ENCODE data around the gene MAOA.
"Not testable (repeated sequence)": the region's sequence is repeated elsewhere in the genome, so short reads cannot be mapped to it uniquely, and the experiment has no call there.

Gene MAOA

DNA sequence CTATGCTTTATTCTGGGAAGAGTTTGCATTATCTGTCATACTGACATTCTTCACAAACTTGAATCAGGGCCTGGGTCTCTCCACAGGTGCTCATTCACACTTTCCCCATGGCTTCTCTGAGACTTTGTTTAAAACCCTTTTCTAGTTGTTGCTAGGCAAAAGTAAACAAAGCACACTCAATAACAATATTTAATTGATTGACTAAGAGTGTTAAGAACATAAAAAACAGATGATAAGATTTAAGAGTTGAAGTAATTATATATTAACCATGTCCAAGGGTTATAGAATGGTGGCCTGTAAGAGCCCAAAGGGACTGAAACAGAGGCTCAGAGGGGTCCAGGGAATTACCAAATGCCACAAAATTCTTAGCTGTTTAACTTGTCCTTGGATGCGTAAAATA, 7.1 kb downstream of the MAOA start:
- H3K9ac ChIP-seq (ENCODE audit: low read depth, low read length): no peak overlapping the region

DNA sequence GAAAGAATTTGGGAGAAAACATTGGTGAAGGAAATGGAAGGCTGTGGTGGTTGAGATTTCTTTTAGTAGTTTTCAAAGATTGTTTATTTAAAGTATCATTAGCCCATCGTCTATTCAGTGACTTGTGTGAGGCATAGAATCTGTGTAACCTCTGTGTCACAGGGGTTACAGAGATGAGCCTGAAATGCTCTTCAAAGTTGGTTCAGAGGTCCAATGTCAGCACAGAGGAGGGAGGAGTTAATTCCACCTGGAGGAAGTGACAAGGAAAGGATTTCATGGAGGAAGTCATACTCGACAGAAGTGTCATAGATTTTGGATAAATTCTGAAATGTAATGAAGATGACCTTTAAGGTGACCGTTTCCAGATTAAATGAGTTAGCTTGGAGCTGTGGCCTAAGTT, 8.2 kb downstream of the MAOA start:
- no peak overlapping the region for H3K4me3 ChIP-seq (ENCODE audit: low read depth, low read length)
- H3K36me3 ChIP-seq (ENCODE audit: control insufficient read depth, insufficient read depth, low read length): no peaks in the 10 kb centered on the region
- H3K9me3 ChIP-seq (ENCODE audit: control insufficient read depth, insufficient read depth, low read length): no peaks in the 10 kb centered on the region
- H3K9ac ChIP-seq (ENCODE audit: low read depth, low read length): no peak overlapping the region
- H3K4me1 ChIP-seq (ENCODE audit: control insufficient read depth, insufficient read depth, low read length): no peaks in the 10 kb centered on the region
- H3K27me3 ChIP-seq (ENCODE audit: control insufficient read depth, insufficient read depth, low read length): peaks cover 7% of the 10 kb centered on the region; the same call in 1 of the 2 replicates
- no peak overlapping the region for H3K27ac ChIP-seq (ENCODE audit: low read depth, low read length)

More for the DNA sequence above, 7.1 kb downstream of the MAOA start:
- Histone ChIP-seq H3K36me3 (ENCODE audit: control insufficient read depth, insufficient read depth, low read length) (no peaks in the 10 kb centered on the region), H3K27me3 (ENCODE audit: control insufficient read depth, insufficient read depth, low read length) (peaks cover 9% of the 10 kb centered on the region), H3K4me3 (ENCODE audit: low read depth, low read length) (no peak overlapping the region), H3K9me3 (ENCODE audit: control insufficient read depth, insufficient read depth, low read length) (no peaks in the 10 kb centered on the region), H3K4me1 (ENCODE audit: control insufficient read depth, insufficient read depth, low read length) (no peaks in the 10 kb centered on the region), H3K27ac (ENCODE audit: low read depth, low read length) (no peak overlapping the region)

GRCh38 chrX:43664708-43665107, 8.6 kb downstream of the MAOA start:
- Histone ChIP-seq H3K9me3 (ENCODE audit: control insufficient read depth, insufficient read depth, low read length) (no peaks in the 10 kb centered on the region), H3K4me1 (ENCODE audit: control insufficient read depth, insufficient read depth, low read length) (no peaks in the 10 kb centered on the region), H3K9ac (ENCODE audit: low read depth, low read length) (no peak overlapping the region), H3K27ac (ENCODE audit: low read depth, low read length) (no peak overlapping the region), H3K36me3 (ENCODE audit: control insufficient read depth, insufficient read depth, low read length) (no peaks in the 10 kb centered on the region), H3K27me3 (ENCODE audit: control insufficient read depth, insufficient read depth, low read length) (0 out of 2 replicates have a peak, but pooled peaks cover 2% of the 10 kb centered on the region), H3K4me3 (ENCODE audit: low read depth, low read length) (no peak overlapping the region)

DNA sequence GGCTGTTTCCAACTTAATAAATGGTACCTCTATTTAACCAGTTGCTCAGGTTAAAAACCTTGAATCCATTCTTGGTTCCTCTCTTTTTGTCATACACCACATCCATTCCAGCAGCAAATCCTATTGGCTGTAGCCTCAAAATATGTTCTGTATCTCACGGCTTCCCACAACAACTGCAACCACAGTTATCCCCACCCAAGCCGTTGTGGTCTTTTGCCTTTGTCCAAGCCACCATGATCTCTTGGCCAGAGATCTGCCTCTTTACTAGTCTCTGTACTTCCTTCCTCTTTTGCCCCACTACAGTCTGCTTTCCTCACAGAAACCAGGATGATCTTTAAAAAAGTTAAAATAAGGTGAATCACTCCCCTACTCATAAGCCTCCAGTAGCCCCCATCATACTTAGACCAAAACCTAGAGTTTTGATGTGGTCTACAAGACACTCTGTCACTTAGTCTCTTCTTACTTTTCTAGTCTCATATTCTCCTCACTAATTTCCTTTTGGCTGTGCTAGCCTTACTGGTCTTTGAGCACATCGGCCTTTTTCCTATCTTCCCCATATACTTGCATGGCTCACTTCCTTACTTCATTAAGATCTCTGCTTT, 10.3 kb downstream of the MAOA start:
- Histone ChIP-seq H3K9me3 (ENCODE audit: control insufficient read depth, insufficient read depth, low read length) (no peaks in the 10 kb centered on the region), H3K36me3 (ENCODE audit: control insufficient read depth, insufficient read depth, low read length) (no peaks in the 10 kb centered on the region), H3K27me3 (ENCODE audit: control insufficient read depth, insufficient read depth, low read length) (no peaks in the 10 kb centered on the region), H3K9ac (ENCODE audit: low read depth, low read length) (no peak overlapping the region), H3K4me3 (ENCODE audit: low read depth, low read length) (no peak overlapping the region), H3K27ac (ENCODE audit: low read depth, low read length) (no peak overlapping the region), H3K4me1 (ENCODE audit: control insufficient read depth, insufficient read depth, low read length) (no peaks in the 10 kb centered on the region)

DNA sequence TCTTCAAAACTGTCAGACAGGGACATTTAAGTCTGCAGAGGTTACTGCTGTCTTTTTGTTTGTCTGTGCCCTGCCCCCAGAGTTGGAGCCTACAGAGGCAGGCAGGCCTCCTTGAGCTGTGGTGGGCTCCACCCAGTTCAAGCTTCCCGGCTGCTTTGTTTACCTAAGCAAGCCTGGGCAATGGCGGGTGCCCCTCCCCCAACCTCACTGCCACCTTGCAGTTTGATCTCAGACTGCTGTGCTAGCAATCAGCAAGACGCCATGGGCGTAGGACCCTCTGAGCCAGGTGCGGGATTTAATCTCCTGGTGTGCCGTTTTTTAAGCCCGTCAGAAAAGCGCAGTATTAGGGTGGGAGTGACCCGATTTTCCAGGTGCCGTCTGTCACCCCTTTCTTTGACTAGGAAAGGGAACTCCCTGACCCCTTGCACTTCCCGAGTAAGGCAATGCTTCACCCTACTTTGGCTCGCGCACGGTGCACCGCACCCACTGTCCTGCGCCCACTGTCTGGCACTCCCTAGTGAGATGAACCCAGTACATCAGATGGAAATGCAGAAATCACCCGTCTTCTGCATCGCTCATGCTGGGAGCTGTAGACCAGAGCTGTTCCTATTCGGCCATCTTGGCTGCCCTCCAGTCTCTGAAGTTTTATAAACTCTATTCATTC, 20.0 kb downstream of the MAOA start:
- H3K27me3 ChIP-seq (ENCODE audit: control insufficient read depth, insufficient read depth, low read length); H3K27ac ChIP-seq (ENCODE audit: low read depth, low read length); H3K4me1 ChIP-seq (ENCODE audit: control insufficient read depth, insufficient read depth, low read length); H3K9ac ChIP-seq (ENCODE audit: low read depth, low read length); H3K9me3 ChIP-seq (ENCODE audit: control insufficient read depth, insufficient read depth, low read length); H3K36me3 ChIP-seq (ENCODE audit: control insufficient read depth, insufficient read depth, low read length); H3K4me3 ChIP-seq (ENCODE audit: low read depth, low read length): not testable (repeated sequence)

DNA sequence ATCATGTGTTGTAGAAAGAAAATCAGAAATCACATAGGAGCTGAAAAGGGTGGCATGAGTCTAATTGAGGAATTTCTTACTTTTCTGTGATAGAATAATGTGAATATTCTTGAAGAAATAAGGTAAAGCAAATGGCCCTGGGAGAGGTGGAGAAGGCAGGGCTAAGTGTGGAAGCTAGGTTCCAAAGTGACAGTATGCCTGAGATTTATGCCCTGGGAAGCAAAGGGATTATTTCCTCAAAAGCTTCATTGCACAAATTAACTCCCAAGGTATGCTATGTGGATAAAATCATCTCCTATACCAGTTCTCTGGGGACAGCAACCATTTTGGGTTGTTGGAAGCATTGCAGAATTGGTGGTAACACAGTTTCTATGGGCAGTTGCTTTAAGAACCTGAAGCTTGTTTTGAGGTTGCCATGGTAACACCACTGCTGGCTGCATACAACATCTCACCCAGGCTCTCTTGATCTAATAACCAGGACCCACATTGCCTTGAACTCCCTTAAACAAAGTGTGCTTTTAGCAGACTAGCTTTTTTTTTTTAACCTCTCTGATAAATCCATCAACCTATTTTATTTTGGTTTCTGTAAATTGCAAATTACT, 21.0 kb downstream of the MAOA start:
- H3K9ac ChIP-seq (ENCODE audit: low read depth, low read length): no peak overlapping the region
- no peaks in the 10 kb centered on the region for H3K4me1 ChIP-seq (ENCODE audit: control insufficient read depth, insufficient read depth, low read length)
- H3K9me3 ChIP-seq (ENCODE audit: control insufficient read depth, insufficient read depth, low read length): no peaks in the 10 kb centered on the region
- H3K36me3 ChIP-seq (ENCODE audit: control insufficient read depth, insufficient read depth, low read length): no peaks in the 10 kb centered on the region
- no peaks in the 10 kb centered on the region; the same call in 1 of the 2 replicates for H3K27me3 ChIP-seq (ENCODE audit: control insufficient read depth, insufficient read depth, low read length)
- H3K27ac ChIP-seq (ENCODE audit: low read depth, low read length): no peak overlapping the region
- H3K4me3 ChIP-seq (ENCODE audit: low read depth, low read length): no peak overlapping the region

DNA sequence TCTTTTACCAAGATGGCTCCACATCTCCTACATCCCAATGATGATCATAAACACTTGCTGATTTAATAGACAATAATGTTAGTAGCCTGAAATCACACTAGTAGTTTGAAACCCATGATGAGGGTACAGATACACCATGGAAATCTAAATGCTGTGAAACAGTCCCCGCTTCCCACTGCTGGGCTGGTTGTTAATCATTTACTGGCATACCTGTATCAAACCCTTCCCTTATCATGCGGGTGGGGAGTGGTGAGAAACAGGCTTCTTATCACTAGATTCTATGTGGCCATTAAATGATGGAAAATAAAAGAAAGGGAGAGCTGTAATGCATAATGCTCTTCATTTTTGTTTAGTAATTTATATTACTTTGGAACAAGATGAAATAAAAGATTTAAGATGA, 21.9 kb downstream of the MAOA start:
- Histone ChIP-seq H3K27ac (ENCODE audit: low read depth, low read length) (no peak overlapping the region), H3K27me3 (ENCODE audit: control insufficient read depth, insufficient read depth, low read length) (no peaks in the 10 kb centered on the region; the same call in 1 of the 2 replicates), H3K36me3 (ENCODE audit: control insufficient read depth, insufficient read depth, low read length) (no peaks in the 10 kb centered on the region), H3K4me3 (ENCODE audit: low read depth, low read length) (no peak overlapping the region), H3K4me1 (ENCODE audit: control insufficient read depth, insufficient read depth, low read length) (no peaks in the 10 kb centered on the region), H3K9ac (ENCODE audit: low read depth, low read length) (no peak overlapping the region), H3K9me3 (ENCODE audit: control insufficient read depth, insufficient read depth, low read length) (no peaks in the 10 kb centered on the region)

- no peaks in the 10 kb centered on the region for H3K4me1 ChIP-seq (ENCODE audit: control insufficient read depth, insufficient read depth, low read length)
- no peak overlapping the region for H3K4me3 ChIP-seq (ENCODE audit: low read depth, low read length)
- no peaks in the 10 kb centered on the region for H3K36me3 ChIP-seq (ENCODE audit: control insufficient read depth, insufficient read depth, low read length)
- H3K27ac ChIP-seq (ENCODE audit: low read depth, low read length): no peak overlapping the region
- H3K9me3 ChIP-seq (ENCODE audit: control insufficient read depth, insufficient read depth, low read length): no peaks in the 10 kb centered on the region
- H3K27me3 ChIP-seq (ENCODE audit: control insufficient read depth, insufficient read depth, low read length): no peaks in the 10 kb centered on the region; the same call in 1 of the 2 replicates
- H3K9ac ChIP-seq (ENCODE audit: low read depth, low read length): no peak overlapping the region
Measured at GRCh38 chrX:43679058-43679457, 23.0 kb downstream of the MAOA start.

- no peak overlapping the region for H3K9ac ChIP-seq (ENCODE audit: low read depth, low read length)
- no peak overlapping the region for H3K4me3 ChIP-seq (ENCODE audit: low read depth, low read length)
- no peaks in the 10 kb centered on the region for H3K36me3 ChIP-seq (ENCODE audit: control insufficient read depth, insufficient read depth, low read length)
- no peak overlapping the region for H3K27ac ChIP-seq (ENCODE audit: low read depth, low read length)
- H3K27me3 ChIP-seq (ENCODE audit: control insufficient read depth, insufficient read depth, low read length): no peaks in the 10 kb centered on the region; the same call in 1 of the 2 replicates
- H3K4me1 ChIP-seq (ENCODE audit: control insufficient read depth, insufficient read depth, low read length): no peaks in the 10 kb centered on the region
- H3K9me3 ChIP-seq (ENCODE audit: control insufficient read depth, insufficient read depth, low read length): no peaks in the 10 kb centered on the region
Measured at GRCh38 chrX:43679778-43680177, 23.7 kb downstream of the MAOA start.

DNA sequence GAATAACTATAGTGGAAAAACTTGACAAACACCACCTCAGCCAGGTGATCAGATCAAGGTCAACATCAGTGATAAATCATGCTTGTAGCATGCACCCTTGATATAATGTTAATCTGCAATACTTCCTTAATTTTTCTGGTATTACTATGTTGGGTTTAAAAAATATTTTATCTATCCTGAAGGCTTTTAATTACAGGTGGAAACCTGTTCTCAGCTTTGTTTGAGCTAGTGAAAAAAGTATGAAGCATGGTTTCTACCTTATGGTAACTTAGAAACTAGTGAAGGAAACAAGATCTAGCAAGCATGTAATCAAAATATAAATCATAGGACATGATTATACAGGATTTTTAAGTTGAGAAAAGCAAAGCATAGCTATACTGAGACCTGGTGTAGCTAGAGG, 26.6 kb downstream of the MAOA start:
- H3K27ac ChIP-seq (ENCODE audit: low read depth, low read length): no peak overlapping the region
- H3K27me3 ChIP-seq (ENCODE audit: control insufficient read depth, insufficient read depth, low read length): no peaks in the 10 kb centered on the region; the same call in 1 of the 2 replicates
- H3K9me3 ChIP-seq (ENCODE audit: control insufficient read depth, insufficient read depth, low read length): no peaks in the 10 kb centered on the region
- H3K9ac ChIP-seq (ENCODE audit: low read depth, low read length): no peak overlapping the region
- no peaks in the 10 kb centered on the region for H3K36me3 ChIP-seq (ENCODE audit: control insufficient read depth, insufficient read depth, low read length)
- no peak overlapping the region for H3K4me3 ChIP-seq (ENCODE audit: low read depth, low read length)
- H3K4me1 ChIP-seq (ENCODE audit: control insufficient read depth, insufficient read depth, low read length): peaks cover 4% of the 10 kb centered on the region

GRCh38 chrX:43685221-43685620, 29.1 kb downstream of the MAOA start:
- Histone ChIP-seq H3K27me3 (ENCODE audit: control insufficient read depth, insufficient read depth, low read length) (no peaks in the 10 kb centered on the region), H3K9ac (ENCODE audit: low read depth, low read length) (no peak overlapping the region)

More at GRCh38 chrX:43685221-43685620, 29.1 kb downstream of the MAOA start:
- Histone ChIP-seq H3K9me3 (ENCODE audit: control insufficient read depth, insufficient read depth, low read length) (no peaks in the 10 kb centered on the region), H3K36me3 (ENCODE audit: control insufficient read depth, insufficient read depth, low read length) (no peaks in the 10 kb centered on the region), H3K4me3 (ENCODE audit: low read depth, low read length) (no peak overlapping the region), H3K27ac (ENCODE audit: low read depth, low read length) (no peak overlapping the region), H3K4me1 (ENCODE audit: control insufficient read depth, insufficient read depth, low read length) (peaks cover 10% of the 10 kb centered on the region)
